Frontal cortex (tissue), 4 donors: ENCODE data around the gene GRK3. TPM values are rescaled to one million over a fixed set of nuclear protein-coding genes. Genes with fewer than 3 reads are reported as not detected.

Experiments used
- DNase-seq, 2 donors: peaks; one replicate each; pipeline ENCODE4 v3.0.0; 2012; ENCODE audit warnings: low spot score in 2 of 2
- FAIRE-seq: peaks from 2 replicates; lab custom pipeline; 2012; peaks lifted over from hg19 to GRCh38; lab: Jason Lieb, UNC
- total RNA-seq: library from RNA; depleted of rRNA; stranded (reverse); fragments of >200 nt; gene quantifications from one replicate; pipeline ENCODE4 v1.2.3, GENCODE V29; 2014
- donor health status: control.
- donor health status: control.
- donor health status: control.

Gene GRK3
- total RNA-seq, 1 donor from 2014 or later: 60.7 TPM

- FAIRE-seq: no peak
Measured at GRCh38 chr22:25746012-25746373, 181.5 kb downstream of the GRK3 start.

DNA sequence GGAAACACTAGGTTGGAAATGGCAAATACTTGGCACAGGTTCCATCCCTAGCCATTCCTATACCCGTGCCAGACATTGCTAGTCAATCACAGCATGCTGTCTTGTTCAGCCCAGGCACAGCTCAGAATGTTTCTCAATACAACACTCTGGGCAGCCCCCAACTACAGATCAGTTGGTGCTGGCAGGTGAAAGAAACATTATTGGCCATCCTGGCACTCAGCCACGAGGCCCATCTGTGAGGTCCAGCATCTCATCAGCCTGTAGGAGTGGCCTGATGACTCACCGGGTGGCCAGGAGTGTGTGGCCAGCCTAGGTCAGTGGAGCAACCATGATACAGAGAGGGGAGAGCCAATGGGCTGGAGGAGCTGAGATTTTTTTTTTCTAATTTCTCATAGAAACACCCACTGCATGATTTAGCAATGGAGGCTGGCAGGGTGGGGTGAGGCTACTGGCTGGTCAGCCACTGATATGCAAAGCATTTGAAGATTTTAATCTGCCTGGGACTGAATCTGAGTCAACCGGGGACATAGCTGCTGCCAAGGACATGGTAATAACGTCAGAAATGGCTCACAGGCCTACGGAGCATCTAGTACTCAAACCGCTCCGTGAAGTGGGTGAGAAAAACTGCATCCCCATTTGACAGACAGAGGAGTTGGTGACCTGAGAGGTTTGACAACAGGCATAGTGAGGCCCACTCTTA is 182.9 kb downstream of the GRK3 start:
- no peak for FAIRE-seq
- no peak for DNase-seq

More at GRCh38 chr22:25746012-25746373, 181.5 kb downstream of the GRK3 start:
- no peak for DNase-seq

DNA sequence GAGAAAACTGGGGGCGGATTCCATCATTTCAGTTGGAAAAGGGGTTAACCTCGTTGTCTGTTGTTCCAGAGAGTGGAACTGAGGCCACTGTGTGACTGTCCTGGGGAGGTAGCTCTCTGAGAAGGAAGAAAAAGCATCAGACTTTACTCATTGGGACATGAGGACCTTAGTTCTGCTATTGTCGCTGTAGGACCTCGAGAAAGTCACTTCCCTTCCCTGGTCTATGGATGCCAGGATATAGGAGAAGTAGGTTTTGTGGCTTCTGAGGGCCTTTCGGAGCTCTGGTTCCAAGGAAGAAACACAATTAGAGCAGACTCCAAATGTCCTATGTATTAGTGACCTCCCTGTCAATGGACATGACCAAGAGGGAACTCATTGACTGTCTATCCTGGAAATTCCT is 183.7 kb downstream of the GRK3 start:
- DNase-seq (no peak), FAIRE-seq (no peak)

DNA sequence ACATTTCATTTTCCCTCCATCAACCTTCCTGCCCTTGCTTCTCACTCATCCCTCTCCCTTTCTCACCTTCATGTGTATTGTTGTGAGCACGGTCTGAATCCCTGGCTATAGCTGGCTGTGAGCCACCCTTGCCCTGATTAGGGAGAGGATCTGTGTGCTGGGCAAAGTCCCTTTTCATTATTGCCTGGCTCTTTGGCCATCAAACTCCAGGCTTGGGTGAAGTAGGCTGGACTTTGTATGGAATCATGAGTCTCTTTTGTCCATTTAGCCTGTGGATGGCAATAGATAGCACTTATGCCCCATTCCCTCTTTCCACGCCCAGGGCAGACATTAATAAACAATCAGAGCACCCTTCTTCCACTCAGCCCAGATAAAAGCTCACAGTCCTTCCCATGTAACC is 184.2 kb downstream of the GRK3 start:
- FAIRE-seq (no peak), DNase-seq (no peak)

GRCh38 chr22:25749420-25750169 is 185.1 kb downstream of the GRK3 start:
- FAIRE-seq: no peak
- no peak for DNase-seq

GRCh38 chr22:25750569-25751173 is 186.2 kb downstream of the GRK3 start:
- no peak for FAIRE-seq
- DNase-seq: no peak

- FAIRE-seq: no peak
- DNase-seq: no peak
Measured at GRCh38 chr22:25751174-25751581, 186.7 kb downstream of the GRK3 start.

- DNase-seq (no peak), FAIRE-seq (no peak)
Measured at GRCh38 chr22:25752615-25753214, 188.2 kb downstream of the GRK3 start.

DNA sequence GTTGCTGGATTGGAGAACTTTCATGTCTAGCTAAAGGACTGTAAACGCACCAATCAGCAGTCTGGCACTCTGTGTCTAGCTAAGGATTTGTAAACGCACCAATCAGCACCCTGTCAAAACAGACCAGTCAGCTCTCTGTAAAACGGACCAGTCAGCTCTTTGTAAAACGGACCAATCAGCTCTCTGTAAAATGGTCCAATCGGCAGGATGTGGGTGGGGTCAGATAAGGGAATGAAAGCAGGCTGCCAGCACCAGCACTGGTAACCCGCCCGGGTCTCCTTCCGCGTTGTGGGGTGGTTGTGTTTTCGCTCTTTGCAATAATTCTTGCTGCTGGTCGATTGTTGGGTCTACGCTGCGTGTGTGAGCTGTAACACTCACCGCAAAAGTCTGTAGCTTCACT is 188.8 kb downstream of the GRK3 start:
- FAIRE-seq: no peak

DNA sequence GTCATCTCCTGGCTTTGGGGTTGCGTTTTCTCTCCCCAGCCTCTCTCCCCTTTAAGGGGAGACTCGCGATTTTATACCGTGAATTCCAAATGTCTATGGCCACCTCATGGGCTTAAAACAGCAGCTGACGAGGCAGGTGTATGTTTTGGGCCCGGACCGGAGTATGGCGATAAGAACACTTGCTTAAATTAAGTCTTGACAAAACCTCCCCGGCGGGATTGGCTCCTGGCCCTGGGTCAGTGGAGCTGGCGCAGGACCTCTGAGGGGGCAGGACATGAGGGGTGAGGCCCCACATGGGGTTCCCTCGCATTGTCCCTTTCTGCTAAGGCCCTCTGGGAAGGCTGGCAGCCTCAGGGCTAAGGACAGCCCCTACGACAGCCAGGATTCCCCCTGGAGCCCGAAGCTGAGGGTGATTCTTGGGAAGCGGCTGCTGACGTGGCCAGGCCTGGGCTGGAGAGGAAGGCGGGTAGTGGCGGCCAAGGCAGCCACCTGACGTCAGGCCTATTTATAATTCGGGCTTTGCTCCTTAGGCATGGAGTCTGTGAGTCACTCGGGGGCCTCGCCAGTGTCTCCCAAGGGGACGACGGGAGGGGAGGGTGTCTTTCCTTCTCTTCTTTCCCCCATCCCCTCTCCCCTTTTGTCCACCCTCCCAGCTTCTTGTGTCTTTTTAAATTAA is 190.2 kb downstream of the GRK3 start:
- DNase-seq: peak in 1 of 2 donors; percentile 24
- no peak for FAIRE-seq

More for the DNA sequence above, 188.8 kb downstream of the GRK3 start:
- DNase-seq: no peak

DNA sequence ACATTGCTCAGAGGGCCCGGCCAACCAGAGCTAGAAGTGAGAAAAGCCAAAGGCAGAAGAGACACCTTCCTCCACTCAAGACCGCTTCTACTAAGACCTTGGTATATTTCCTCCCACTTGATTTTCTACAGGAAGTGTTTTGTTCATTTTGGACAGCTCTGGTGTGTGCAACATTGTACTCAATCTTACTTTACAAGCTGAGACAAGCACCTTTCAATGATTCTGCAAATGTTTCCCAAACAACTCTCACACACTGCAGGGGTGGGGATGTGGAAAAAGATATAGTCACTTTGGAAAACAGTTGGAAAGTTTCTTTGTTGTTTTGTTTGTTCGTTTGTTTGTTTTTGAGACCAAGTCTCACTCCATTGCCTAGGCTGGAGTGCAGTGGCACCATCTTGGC is 193.2 kb downstream of the GRK3 start:
- DNase-seq (no peak), FAIRE-seq (no peak)

GRCh38 chr22:25758316-25758715 is 193.8 kb downstream of the GRK3 start:
- DNase-seq (no peak), FAIRE-seq (no peak)

DNA sequence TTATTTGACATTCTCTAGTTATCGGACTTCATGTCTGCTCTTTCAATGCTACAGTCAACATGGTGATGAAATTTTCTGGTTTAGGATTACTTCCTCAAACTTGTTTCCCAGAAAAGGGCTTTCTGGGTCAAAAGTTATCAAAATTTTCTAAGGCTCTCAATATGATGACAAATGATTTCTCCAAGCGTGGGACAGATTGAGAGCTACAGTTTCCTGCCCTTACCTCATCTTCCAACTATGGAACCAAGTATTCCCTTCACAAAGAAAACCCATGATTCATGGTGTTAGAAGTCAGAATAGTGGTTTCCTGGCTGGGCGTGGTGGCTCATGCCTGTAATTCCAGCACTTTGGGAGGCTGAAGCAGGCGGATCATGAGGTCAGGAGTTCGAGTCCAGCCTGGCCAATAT is 195.4 kb downstream of the GRK3 start:
- no peak for FAIRE-seq

DNA sequence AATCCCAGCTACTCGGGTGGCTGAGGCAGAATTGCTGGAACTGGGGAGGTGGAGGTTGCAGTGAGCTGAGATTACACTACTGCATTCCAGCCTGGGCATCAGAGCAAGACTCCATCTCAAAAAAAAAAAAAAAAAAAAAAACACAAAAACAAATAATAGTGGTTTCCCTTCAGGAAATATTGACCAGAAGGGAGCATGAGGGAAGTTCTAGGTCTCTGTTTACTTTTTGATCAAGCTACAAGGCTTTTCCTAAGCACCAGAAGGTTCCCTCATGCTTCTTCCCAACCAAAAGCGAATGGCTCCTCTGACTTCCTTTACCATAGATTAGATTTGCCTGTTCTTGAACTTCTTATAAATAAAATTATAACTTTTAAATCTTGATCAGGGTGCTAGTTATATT is 195.8 kb downstream of the GRK3 start:
- no peak for DNase-seq
- FAIRE-seq: no peak

More for the DNA sequence above, 195.4 kb downstream of the GRK3 start:
- no peak for DNase-seq

GRCh38 chr22:25760848-25761595 is 196.5 kb downstream of the GRK3 start:
- DNase-seq (no peak), FAIRE-seq (no peak)

DNA sequence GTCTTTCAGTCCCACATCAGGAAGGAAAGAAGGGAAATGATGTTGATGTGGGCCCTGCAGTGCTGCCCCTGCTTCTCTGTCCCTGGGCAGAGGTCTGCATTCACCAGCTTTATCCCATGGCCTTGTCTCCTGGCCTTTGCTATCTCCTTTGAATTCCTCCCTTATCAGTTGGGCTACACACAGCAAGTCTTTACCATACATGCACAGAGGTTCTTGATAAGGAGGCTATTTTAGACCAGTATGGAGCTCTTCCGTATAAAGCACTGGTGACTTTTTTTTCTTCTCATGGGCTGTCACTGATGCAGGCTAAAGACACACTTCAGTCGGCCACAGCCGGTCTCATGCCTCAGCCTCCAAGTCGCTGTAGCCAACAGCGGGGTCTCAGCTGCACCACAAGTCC is 197.7 kb downstream of the GRK3 start:
- FAIRE-seq (no peak), DNase-seq (no peak)

DNA sequence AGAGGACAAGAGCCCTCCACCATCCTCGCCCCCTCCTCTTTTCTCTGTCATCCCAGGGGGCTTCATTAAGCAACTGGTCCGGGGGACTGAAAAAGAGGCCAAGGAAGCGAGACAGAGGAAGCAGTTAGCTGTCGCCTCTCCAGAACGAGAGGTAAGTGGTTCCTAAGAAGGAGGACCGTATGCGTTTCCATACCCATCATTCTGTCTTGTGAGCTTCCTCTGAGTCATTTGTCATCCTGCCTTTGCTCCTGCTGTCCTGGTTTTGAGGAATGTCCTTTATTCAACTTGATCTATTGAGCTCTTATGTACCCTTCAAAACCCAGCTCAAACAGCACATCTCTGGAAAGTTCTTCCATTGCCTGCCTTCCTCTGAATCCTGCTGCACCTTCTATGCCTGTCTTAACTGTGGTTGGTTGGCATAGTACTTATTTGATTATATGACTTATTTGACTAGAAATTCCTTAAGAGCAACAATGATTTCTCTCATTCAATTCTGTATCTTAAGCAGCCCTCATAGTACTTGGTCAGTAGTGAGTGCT is 198.8 kb downstream of the GRK3 start:
- no peak for FAIRE-seq
- no peak for DNase-seq

GRCh38 chr22:25764270-25765015 is 200.0 kb downstream of the GRK3 start:
- FAIRE-seq: no peak

DNA sequence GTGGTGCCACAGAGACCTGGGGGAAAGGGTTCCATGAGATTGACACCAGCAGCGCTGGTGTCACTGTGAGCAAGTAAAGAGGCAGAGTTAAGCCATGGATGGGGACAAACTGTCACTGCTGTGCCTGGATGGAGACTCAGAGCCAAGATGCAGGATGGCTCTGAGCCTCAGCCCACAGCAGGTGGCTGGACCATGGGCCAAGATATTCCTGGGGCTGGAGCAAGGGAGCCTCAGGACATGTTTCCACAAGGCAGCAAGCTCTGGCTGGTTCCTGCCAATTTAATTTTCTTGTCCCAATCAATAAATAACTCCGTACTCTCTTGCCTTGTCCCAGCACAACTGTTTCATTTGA is 200.5 kb downstream of the GRK3 start:
- FAIRE-seq (no peak), DNase-seq (no peak)

More at GRCh38 chr22:25764270-25765015, 200.0 kb downstream of the GRK3 start:
- no peak for DNase-seq
